NCI-H82 (cell line): Measurements from ENCODE around the gene RSPO3.
"Not testable (repeated sequence)": the region's sequence is repeated elsewhere in the genome, so short reads cannot be mapped to it uniquely, and the experiment has no call there.

Experiments
- DNase-seq: peaks from one replicate; lab custom pipeline; 2025; lab: John Stamatoyannopoulos, UW

RSPO3 gene

DNA sequence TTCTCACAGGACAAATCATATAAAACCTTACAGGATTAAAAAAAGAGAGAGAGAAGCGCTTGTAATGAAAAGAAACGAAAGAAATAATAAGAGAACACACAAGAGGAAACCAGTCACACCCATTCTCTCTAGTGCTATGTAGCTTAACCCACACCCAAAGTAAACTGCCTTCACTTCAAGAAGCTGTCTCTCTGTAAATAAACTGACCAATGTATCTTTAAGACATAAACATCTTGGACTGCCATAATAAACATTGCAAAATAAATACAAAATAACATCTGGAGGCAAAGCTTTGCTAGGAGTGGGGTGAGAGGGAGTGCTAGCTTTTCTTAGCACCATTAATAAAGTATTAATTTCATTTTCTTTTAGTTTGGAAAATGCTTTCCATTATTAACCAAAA, 86.6 kb downstream of the RSPO3 start:
- DNase-seq: no peak

DNA sequence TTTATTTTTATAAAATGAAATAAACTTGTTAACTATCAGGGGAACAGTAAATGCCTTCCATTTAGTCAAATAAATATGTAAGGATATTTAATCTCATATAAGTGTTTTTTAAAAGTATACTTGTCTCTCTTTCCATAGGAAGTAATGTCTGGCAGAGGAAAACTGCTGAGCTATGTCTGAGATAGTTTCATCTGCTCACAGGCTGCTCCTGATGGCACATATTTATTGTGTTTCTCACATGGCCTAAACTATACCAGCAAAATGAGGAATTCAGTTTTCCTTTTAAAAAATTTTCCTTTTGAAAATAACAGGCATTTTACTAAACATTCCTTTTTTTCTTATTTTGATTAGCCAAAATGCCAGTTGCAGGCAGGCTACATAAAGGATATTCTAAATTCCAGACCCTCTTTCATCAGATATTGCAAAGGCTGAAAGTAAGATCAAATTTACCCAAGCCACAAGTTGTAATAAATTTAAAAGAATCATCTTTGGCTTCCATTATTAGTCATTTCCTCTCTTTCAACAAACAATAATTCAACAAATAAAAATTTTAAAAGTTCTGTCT, 88.1 kb downstream of the RSPO3 start:
- DNase-seq: no peak

DNA sequence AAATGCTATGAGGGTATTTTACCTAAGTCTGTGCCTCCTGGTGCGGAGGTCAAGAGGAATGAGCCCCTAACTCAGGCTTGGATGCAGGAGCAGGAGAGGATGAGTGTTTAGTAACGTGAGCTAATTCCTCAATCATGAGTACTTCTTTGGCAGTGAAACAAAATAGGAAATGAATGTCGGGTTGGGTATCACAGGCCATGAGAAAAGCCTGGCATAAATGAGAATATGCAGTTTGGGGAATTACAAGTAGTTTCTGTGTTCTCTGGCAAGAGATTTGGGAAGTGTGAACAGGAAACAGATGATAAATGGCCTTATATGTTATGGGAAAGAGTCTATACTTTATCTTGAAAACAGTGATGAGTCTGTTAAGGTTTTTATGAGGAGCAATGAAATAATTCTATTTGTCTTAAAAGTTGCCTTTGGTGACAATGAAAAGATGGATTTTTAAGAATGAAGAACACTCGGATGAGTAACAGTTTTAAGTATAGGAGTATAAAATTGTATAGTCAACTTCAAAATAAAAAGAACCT, 89.2 kb downstream of the RSPO3 start:
- DNase-seq: no peak

DNA sequence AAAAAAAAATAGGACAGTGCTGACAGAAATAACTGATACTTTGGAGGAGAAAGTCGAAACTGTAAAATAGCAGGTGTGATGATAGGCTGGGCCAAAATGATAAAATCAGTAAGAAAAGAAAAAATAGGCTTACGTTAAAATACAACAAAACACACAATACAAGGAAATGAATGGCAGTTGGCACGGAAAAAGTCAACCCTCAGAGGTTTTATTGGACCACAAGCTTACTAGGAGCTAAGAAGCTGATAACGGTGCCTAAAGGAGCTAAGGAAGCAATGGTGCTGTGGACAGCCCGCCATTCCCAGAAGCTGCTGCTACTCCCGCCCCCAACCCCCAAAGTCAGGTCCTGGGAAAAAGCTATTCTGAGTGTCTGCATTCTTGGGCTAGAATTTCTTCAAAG, 92.3 kb downstream of the RSPO3 start:
- DNase-seq: no peak

DNA sequence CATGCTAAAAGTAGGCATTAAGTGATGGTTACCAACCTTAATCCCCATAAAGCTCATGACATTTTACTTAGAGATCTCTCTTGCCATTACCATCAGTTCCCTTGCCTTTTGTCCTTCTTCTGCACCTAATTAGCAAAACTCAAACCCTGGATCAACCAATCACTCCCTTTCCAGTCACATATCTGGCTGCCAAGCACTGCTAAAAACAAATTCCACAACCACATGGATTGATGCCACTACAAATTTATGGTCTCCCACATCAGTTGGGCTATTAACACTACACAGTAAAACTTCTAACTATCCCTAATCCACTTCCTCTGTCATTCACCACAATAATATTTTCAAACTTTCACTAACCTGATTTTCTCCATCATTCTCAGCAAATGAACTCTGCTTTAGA, 93.9 kb downstream of the RSPO3 start:
- no peak for DNase-seq

DNA sequence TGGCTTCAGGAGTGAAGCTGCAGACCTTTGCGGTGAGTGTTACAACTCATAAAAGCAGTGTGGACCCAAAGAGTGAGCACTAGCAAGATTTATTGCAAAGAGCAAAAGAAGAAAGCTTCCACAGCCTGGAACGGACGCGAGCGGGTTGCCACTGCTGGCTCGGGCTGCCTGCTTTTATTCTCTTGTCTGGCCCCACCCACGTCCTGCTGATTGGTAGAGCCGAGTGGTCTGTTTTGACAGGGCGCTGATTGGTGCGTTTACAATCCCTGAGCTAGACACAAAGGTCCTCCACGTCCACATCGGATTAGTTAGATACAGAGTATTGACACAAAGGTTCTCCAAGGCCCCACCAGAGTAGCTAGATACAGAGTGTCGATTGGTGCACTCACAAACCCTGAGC, 95.6 kb downstream of the RSPO3 start:
- DNase-seq: not testable (repeated sequence)

DNA sequence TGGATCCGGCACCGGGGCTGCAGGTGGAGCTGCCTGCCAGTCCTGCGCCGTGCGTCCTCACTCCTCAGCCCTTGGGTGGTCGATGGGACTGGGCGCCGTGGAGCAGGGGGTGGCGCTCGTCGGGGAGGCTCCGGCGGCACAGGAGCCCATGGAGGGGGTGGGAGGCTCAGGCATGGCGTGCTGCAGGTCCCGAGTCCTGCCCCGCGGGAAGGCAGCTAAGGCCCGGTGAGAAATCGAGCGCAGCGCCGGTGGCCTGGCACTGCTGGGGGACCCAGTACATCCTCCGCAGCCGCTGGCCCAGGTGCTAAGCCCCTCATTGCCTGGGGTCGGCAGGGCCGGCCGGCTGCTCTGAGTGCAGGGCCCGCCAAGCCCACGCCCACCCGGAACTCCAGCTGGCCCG, 96.1 kb downstream of the RSPO3 start:
- not testable (repeated sequence) for DNase-seq

DNA sequence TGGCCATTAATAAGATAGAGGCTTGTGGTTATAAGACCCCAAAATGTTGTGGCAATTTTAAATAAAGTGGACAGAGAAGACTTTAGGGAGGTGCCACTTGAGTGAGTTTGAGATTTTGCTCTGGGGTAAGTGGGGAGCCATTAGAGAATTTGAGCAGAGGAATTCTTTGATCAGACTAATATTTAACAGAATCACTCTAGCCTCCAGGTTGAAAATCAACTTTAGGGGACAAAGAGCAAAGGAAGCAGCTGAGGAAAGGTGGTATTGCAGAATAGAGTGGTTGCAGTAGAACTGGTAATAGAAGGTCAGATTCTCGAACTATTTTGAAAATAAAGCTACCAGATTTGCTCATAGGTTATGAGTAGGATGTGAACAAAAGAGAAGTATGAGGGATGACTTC, 97.5 kb downstream of the RSPO3 start:
- no peak for DNase-seq

DNA sequence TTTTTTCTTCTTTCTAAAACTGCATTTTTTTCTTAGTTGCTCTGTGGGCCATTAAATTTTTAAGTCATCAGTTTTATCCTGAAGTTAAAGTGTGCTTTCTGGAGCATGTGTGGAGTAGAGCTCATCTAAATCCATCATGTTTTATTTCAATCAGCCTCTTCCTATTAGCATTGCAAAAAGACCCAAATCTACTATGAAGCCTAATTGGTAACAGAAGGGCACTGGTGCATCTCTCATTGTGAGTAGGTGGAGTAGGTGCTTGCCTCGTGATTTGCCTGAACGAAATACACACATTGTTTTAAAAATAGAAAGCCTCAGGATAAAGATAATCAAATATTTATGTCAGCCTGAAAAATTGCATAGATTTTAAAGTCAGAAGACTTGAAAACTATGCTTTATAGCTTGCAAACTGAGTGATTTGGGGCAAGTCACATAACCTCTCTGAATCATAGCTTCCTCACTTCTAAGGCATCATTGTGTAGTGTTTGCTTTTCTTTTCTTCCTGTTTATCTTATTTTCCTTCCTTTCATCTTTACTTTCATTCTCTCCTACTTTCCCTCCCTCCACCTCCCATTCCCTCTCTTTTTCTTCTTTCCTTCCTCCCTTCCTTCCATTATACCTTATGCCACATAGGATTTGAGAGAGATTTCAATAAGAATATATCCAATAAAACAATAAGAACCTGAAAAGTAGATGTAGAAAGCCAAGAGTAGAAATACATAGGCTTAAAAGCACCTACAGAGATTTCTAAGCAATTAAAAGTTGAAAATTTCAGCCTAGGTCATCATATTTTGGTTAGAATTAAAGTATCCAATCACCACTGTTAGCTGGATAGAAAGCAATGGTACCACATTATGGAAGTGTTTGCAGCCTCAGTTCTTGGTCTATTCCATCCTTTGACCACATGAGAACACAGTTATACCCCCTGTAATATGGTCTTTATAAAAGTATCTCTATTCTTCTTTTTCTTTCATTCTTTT, 98.6 kb downstream of the RSPO3 start:
- no peak for DNase-seq

DNA sequence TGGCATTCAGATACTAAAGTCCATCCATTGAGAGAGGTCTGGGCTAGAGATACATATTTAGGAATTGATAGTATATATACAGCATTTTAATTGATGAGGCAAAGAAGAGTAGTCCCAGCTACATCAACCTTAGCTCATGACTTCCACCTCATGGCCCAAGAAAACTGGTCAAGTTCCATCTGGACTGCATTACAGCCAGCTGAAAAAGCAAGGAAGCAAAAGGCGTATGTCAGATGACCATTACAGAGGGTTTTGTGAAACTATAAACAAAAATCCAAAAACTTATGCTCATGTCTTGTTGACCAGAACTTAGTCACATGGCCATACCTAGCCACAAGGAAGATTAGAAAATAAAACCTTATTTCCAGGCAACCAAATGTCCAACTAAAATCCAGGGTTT, 101.4 kb downstream of the RSPO3 start:
- no peak for DNase-seq

DNA sequence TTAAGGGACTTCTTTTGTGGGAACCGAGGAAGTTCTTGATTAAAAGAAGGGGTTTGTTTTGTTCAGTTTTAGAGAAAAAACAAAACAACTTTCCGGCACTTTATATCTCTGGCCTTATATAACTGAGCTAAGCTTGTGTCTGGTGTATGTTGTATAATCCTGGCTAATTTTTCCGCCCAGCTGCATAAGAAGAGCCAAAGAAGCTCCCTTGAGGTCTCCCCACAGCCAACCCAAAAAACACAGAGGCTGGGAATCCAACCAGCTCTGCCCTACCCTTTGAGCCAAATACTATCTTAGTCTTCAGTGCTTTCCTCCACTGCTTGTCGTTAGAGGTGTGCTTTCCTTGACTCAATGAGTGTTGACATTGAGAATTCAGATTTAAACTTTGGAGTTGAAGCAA, 102.7 kb downstream of the RSPO3 start:
- no peak for DNase-seq

DNA sequence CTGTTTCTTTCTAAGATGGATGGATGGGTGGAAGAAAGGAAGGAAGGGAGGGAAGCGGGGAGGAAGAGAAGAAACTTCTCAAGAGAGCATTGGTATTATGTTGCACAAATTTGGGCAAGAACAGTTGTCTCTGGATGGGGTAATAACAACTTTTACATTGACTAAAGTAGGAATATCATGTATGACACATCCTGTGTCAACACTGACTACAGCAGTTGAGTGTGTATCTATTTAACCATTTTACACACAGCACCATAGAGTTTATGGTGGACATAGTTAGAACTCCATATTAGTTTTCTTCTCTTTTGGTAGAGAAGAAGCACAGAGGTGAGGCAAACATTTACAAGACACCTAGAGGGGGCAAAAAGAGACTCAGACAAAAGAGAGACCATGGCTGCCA, 103.9 kb downstream of the RSPO3 start:
- DNase-seq: no peak

DNA sequence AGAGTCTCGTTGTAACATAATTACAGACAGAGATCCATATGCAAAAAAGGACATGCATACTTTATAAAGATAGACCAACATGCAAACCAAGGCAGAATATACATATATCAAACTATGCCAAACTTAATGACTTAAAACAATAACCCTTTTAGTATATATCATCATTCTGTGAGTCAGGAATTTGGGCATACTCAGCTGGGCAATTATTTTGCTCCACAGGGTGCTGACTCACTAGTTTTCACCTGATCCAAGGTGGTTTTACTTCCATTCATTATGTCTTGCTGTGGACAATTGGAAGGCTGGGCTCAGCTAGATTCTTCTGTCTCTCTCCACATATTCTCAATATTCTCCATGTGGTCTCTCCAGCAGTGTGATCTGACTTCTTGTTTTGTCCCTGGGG, 107.0 kb downstream of the RSPO3 start:
- no peak for DNase-seq

DNA sequence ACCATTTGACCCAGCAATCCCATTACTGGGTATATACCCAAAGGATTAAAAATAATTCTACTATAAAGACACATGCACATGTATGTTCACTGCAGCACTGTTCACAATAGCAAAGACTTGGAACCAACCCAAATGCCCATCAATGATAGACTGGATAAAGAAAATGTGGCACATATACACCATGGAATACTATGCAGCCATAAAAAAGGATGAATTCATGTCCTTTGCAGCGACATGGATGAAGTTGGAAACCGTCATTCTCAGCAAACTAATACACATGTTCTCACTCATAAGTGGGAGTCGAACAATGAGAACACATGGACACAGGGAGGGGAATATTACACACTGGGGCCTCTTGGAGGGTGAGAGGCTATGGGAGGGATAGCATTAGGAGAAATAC, 115.3 kb downstream of the RSPO3 start:
- not testable (repeated sequence) for DNase-seq

DNA sequence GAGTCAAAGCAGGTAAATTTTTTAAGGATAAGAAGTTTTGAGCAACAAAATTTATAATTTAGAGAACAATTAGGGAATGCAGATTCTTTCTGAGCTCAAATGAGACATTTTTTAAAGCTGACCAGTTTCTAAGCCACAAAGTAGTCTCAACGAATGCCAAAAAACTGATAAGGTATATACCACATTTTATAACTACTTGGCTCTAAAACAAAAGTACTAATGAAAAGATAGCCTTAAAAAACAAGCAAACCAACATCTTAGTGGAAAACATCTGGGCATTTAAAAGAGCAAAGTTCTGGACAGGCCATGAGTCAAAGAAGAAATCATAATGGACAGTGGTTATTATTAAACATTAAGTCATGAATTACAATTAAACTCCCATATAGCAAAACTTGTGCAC, 125.0 kb downstream of the RSPO3 start:
- no peak for DNase-seq
